OCI-M2 (cell line): Measurements from ENCODE around the gene RARS2.
A peak's percentile ranks its signal among the peaks of the same experiment; 100 is the strongest.
"Not testable (repeated sequence)": the region's sequence is repeated elsewhere in the genome, so short reads cannot be mapped to it uniquely, and the experiment has no call there.

ENCODE experiments used
- DNase-seq: peaks from one replicate; lab custom pipeline; 2025; ENCODE audit not compliant: unreplicated experiment; lab: John Stamatoyannopoulos, UW

RARS2 gene, protein sequence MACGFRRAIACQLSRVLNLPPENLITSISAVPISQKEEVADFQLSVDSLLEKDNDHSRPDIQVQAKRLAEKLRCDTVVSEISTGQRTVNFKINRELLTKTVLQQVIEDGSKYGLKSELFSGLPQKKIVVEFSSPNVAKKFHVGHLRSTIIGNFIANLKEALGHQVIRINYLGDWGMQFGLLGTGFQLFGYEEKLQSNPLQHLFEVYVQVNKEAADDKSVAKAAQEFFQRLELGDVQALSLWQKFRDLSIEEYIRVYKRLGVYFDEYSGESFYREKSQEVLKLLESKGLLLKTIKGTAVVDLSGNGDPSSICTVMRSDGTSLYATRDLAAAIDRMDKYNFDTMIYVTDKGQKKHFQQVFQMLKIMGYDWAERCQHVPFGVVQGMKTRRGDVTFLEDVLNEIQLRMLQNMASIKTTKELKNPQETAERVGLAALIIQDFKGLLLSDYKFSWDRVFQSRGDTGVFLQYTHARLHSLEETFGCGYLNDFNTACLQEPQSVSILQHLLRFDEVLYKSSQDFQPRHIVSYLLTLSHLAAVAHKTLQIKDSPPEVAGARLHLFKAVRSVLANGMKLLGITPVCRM

DNA sequence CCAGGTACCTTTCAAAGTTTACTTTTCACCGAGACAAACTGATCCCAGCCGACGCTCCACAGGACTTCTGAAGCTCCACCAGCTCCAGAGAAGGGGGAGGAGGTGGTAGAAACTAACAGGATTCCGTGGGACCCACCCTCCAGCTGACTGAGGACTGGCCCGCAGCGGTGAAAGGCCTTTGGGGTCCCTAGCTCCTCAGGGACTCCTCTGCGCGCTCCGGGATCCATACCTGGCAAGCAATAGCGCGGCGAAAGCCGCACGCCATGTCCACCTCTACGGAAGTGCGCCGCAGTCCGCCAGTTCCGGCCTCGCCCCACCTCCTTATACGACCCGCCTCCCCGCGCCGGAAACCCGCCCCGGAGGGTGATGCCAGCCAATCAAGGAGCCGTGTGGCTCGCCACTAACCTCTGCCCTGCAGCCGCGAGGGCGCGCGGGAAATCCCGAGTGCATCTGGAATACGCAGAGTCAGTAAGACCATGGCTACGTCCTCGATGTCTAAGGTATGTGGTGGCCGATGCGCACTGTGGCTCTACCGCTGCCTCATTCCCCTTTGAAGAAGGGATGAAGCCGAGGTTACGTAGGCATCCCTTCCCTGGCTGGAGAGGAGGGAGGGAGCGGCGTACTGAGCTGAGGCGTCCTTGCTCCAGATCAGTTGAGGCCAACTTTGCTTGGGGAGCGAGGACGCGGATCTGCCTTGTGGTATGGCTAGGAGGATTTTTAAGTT lies at the start of gene RARS2, which contains the start of gene ORC3:
RARS2 (minus strand) TSS at position 295 of the 724 bp plus-strand sequence; CDS start at position 265, 30 bp downstream.
ORC3 (plus strand) TSS at position 443 of the 724 bp plus-strand sequence; CDS start at position 477, 34 bp downstream.
- peak; percentile 73 for DNase-seq

GRCh38 chr6:87639373-87639772 lies 49.6 kb upstream of the RARS2 start:
- DNase-seq = no peak

GRCh38 chr6:87637106-87637505 lies 47.3 kb upstream of the RARS2 start:
- no peak for DNase-seq

GRCh38 chr6:87636315-87636714 lies 46.5 kb upstream of the RARS2 start:
- DNase-seq = no peak

- DNase-seq = no peak
Measured at GRCh38 chr6:87633851-87634250, 44.1 kb upstream of the RARS2 start.

DNA sequence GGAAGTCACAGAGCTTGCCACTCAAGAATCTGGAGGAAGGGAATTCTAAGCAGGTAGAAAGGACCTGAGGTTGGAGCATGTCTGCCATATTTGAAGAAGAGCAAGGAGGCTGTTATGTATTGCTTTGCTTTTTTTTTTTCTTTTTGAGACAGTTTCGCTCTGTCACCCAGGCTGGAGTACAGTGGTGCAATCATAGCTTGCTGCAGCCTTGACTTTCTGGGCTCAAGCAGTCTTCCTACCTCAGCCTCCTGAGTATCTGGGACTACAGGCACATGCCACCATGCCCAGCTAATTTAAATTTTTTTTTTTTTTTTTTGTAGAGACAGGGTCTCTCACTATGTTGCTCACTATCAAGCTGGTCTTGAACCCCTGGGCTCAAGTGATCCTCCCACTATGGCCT lies 41.0 kb upstream of the RARS2 start:
- no peak for DNase-seq

GRCh38 chr6:87628881-87629280 lies 39.1 kb upstream of the RARS2 start:
- no peak for DNase-seq

DNA sequence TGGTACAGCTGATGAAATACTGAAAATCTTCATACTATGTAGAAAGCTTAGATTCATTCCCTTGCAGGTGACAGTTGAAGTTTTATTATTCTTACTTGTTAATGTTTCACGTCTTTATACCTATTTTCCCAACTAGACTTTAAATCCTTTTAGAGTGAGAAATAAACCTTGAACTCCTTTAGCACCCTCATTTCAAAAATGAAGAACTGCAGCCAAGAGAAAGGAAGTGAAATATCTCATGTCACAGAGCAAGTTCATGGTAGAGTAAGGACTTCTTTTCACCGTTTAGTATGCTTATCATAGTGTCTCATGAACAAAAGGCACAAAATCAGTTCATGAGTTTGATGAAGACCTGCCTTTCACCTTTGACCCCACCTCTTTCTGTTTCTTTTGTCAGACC lies 38.6 kb upstream of the RARS2 start:
- DNase-seq = no peak

GRCh38 chr6:87623248-87623647 lies 33.5 kb upstream of the RARS2 start:
- no peak for DNase-seq

DNA sequence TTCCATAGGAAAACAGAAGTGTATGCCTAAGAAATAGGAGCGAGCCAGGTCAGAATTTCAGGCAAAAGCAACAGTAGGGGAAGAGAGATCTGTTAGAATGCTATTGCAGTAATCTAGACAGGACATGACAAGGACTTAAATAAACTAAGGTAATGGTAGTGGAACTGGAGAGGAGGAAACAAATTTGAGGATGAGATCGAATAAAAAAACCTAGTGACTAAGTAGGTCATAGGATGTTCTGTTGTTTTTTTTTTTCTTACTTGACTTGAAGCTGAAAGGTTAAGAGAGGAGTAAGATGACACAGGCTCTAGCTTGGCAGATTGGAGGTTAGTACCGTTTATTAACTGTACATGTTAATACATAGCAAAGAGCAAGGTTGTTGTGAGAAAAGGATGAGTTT lies 28.7 kb upstream of the RARS2 start:
- no peak for DNase-seq

- no peak for DNase-seq
Measured at GRCh38 chr6:87617405-87617804, 27.6 kb upstream of the RARS2 start.

DNA sequence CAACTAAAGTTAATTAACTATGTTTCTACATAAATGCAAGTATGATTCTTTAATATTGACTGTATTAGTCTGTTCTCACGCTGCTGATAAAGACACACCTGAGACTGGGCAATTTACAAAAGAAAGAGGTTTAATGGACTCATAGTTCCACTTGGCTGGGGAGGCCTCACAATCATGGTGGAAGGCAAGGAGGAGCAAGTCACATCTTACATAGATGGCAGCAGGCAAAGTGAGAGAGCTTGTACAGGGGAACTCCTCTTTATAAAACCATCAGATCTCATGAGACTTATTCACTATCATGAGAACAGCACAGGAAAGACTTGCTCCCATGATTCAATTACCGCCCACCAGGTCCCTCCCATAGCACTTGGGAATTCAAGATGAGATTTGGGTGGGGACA lies 23.2 kb upstream of the RARS2 start:
- not testable (repeated sequence) for DNase-seq

DNA sequence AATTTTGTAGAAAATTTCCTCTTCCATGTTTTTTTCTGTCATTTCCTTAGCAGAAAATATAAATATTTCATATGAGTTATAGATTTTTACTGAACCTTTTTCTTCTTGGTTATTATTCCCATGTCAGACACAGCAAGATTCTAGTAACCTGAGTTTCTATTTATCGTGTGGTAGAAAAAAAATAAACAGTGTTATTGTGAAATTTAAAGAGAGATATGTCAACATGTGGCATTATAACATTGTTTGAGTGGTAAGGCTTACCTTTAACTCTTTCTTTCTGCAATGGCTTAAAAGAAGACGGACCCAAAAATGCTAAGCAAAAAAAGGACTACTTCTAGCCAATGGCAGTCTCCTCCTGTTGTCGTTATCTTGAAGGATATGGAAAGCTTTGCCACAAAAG lies 19.0 kb upstream of the RARS2 start:
- DNase-seq = no peak

DNA sequence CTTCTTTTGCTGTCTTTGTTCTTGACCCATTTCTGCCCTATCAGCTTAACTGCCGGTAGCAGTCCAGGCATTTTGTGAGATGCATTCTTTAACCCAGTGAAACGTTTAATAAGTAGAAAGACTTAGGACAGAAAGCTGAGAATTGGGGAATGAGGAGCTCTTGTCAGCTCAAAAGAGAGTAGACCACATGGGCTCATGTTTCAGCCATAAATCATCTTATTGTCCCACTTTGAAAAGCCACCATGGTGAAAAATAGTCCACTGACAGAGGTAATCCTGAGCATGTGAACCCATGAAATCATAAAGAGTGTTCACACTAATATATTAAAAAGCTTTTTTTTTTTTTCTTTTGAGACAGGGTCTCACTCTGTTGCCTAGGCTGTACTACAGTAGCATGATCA lies 16.4 kb upstream of the RARS2 start:
- DNase-seq = no peak

GRCh38 chr6:87600576-87600975 lies 10.8 kb upstream of the RARS2 start:
- DNase-seq = no peak

GRCh38 chr6:87590990-87591389 lies 1.2 kb upstream of the RARS2 start:
- no peak for DNase-seq

- DNase-seq = no peak
Measured at GRCh38 chr6:87590417-87590880, 662 bp upstream of the RARS2 start.

- DNase-seq = no peak
Measured at GRCh38 chr6:87588756-87589407, 905 bp downstream of the RARS2 start.

DNA sequence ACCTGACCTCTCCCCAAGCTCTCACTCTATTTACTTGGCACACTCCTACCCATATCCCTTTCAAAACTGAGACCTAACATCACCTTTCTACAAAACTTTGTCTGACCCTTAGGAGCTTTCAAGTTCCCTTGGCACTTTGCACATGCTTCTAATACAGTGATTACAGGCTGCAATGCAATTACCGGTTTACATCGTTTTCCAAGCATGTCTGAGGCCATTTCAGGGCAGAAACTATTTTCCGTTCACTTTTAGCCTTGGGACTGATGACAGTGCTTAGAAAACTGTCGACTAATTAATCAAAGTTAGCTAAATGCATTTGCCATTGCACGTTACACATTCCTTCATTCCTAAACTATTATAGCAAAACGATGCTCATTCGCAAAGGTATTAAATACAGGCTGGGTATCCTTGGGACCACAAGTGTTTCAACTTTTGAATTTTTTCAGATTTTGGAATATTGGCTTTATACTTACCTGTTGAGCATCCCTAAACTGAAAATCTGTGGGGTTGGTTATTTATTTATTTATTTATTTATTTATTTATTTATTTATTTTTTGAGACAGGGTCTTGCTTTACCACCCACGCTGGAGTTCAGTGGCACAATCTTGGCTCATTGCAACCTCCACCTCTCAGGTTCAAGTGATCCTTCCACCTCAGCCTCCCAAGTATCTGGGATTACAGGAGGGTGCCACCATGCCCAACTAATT lies 3.3 kb downstream of the RARS2 start:
- DNase-seq = no peak

GRCh38 chr6:87583822-87584221 lies 6.0 kb downstream of the RARS2 start:
- DNase-seq = no peak

DNA sequence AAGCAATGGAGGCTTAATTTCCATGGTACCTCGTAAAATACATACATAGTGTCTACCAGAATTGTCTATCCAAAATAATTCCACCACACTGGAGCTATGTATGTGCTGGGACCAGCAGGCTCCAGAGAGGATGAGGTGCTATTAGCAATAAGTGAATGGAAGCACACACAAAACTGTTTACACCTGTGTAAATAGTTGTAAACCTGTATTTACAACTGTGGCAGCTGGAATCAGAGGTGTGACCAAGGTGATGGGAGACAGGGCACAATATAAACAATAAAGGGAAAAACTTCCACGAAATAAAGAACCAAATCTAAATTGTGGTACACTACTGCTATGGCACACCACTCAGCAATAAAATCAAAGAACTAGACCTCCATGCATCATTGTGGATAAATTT lies 14.4 kb downstream of the RARS2 start:
- no peak for DNase-seq
